Measurements from ENCODE around the gene METTL6.
"Not testable (repeated sequence)": the region's sequence is repeated elsewhere in the genome, so short reads cannot be mapped to it uniquely, and the experiment has no call there.

METTL6 gene

GRCh38 chr3:15377961-15378791, 49.2 kb downstream of the METTL6 start:
- no peak for TF ChIP-seq TAF1 (IDR thresholded peaks at IDR 0.05; ENCODE audit: borderline replicate concordance, low read depth, low read length)
- TF ChIP-seq POLR2AphosphoS5 (IDR thresholded peaks at IDR 0.05; ENCODE audit: low read depth, low read length) = no peak
- no peak for TF ChIP-seq POLR2A (IDR thresholded peaks at IDR 0.05; ENCODE audit: low read depth, low read length)
- peak; percentile 93 for FAIRE-seq
- DNase-seq (ENCODE audit: insufficient read length) = no peak

- no peak for TF ChIP-seq POLR2A (IDR thresholded peaks at IDR 0.05; ENCODE audit: low read depth, low read length)
- no peak for TF ChIP-seq POLR2AphosphoS5 (IDR thresholded peaks at IDR 0.05; ENCODE audit: low read depth, low read length)
- TF ChIP-seq TAF1 (IDR thresholded peaks at IDR 0.05; ENCODE audit: borderline replicate concordance, low read depth, low read length) = no peak
- FAIRE-seq = no peak
Observed at GRCh38 chr3:15375461-15376000, 51.8 kb downstream of the METTL6 start.

GRCh38 chr3:15372918-15373317, 54.4 kb downstream of the METTL6 start:
- TF ChIP-seq POLR2AphosphoS5 (IDR thresholded peaks at IDR 0.05; ENCODE audit: low read depth, low read length) (no peak), POLR2A (IDR thresholded peaks at IDR 0.05; ENCODE audit: low read depth, low read length) (no peak)
- FAIRE-seq = no peak
- no peak for DNase-seq (ENCODE audit: insufficient read length)

More at GRCh38 chr3:15375461-15376000, 51.8 kb downstream of the METTL6 start:
- DNase-seq (ENCODE audit: insufficient read length) = no peak

- FAIRE-seq = no peak
Observed at GRCh38 chr3:15368561-15369135, 58.7 kb downstream of the METTL6 start.

GRCh38 chr3:15367059-15367458, 60.3 kb downstream of the METTL6 start:
- TF ChIP-seq POLR2AphosphoS5 (IDR thresholded peaks at IDR 0.05; ENCODE audit: low read depth, low read length) (no peak), TAF1 (IDR thresholded peaks at IDR 0.05; ENCODE audit: borderline replicate concordance, low read depth, low read length) (no peak), POLR2A (IDR thresholded peaks at IDR 0.05; ENCODE audit: low read depth, low read length) (no peak)
- FAIRE-seq = no peak
- DNase-seq (ENCODE audit: insufficient read length) = no peak

More at GRCh38 chr3:15368561-15369135, 58.7 kb downstream of the METTL6 start:
- DNase-seq (ENCODE audit: insufficient read length) = no peak
- no peak for TF ChIP-seq POLR2AphosphoS5 (IDR thresholded peaks at IDR 0.05; ENCODE audit: low read depth, low read length)
- no peak for TF ChIP-seq TAF1 (IDR thresholded peaks at IDR 0.05; ENCODE audit: borderline replicate concordance, low read depth, low read length)
- TF ChIP-seq POLR2A (IDR thresholded peaks at IDR 0.05; ENCODE audit: low read depth, low read length) = no peak

GRCh38 chr3:15364078-15364477, 63.3 kb downstream of the METTL6 start:
- FAIRE-seq; DNase-seq (ENCODE audit: insufficient read length): not testable (repeated sequence)

GRCh38 chr3:15361494-15362214, 65.7 kb downstream of the METTL6 start:
- FAIRE-seq (peak; percentile 92), DNase-seq (ENCODE audit: insufficient read length) (peak; percentile 54)
- TF ChIP-seq POLR2AphosphoS5 (IDR thresholded peaks at IDR 0.05; ENCODE audit: low read depth, low read length) = peak; percentile 26; the same call in 1 of the 2 replicates
- TF ChIP-seq POLR2A (IDR thresholded peaks at IDR 0.05; ENCODE audit: low read depth, low read length) = no peak

- DNase-seq (ENCODE audit: insufficient read length) = no peak
- no peak for FAIRE-seq
- no peak for TF ChIP-seq POLR2A (IDR thresholded peaks at IDR 0.05; ENCODE audit: low read depth, low read length)
- TF ChIP-seq POLR2AphosphoS5 (IDR thresholded peaks at IDR 0.05; ENCODE audit: low read depth, low read length) = no peak
- TF ChIP-seq TAF1 (IDR thresholded peaks at IDR 0.05; ENCODE audit: borderline replicate concordance, low read depth, low read length) = no peak
Observed at GRCh38 chr3:15360788-15361493, 66.4 kb downstream of the METTL6 start.
